Measurements from ENCODE around the gene RMND1.
"Not testable (repeated sequence)": the region's sequence is repeated elsewhere in the genome, so short reads cannot be mapped to it uniquely, and the experiment has no call there.

The RMND1 gene

DNA sequence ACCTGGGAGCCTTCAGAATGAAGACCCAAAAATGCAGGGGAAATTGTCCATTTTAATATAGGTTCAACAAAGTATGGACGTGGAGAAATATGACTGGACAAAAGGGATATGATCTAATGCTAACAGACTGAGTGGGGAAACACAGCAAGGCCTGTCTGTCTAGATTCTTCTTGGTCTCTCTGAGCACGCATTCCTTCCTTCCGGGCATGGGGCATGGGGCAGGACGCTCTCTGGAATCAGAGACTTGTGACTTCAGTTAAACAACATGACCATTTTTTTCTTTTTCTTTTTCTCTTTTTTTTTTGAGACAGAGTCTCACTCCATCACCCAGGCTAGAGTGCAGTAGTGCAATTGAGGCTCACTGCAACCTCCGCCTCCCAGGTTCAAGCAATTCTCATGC, 92.4 kb downstream of the RMND1 start:
- Histone ChIP-seq H4K8ac (ENCODE audit: low read depth, low read length) (no peak overlapping the region), H3K4me2 (ENCODE audit: insufficient read depth, low read length, poor library complexity, severe bottlenecking) (no peak overlapping the region), H2BK12ac (ENCODE audit: low read length) (no peak overlapping the region), H3K79me1 (ENCODE audit: low read depth, low read length) (no peaks in the 10 kb centered on the region), H3K27ac (replicated peaks; ENCODE audit: low read length) (no peak overlapping the region), H3K27me3 (ENCODE audit: control insufficient read depth in 3 of 3, insufficient read depth in 3 of 3, low read depth in 1 of 3, low read length in 3 of 3) (no peaks in the 10 kb centered on the region), H3K18ac (ENCODE audit: low read length) (no peak overlapping the region), H3K9ac (ENCODE audit: low read depth, low read length, poor library complexity) (no peak overlapping the region), H3K4me3 (ENCODE audit: low read length in 2 of 2) (no peak overlapping the region), H4K91ac (ENCODE audit: low read depth, low read length, poor library complexity) (no peak overlapping the region), H2AK5ac (ENCODE audit: low read depth, low read length) (no peak overlapping the region), H3K36me3 (replicated peaks in 1 of 2; ENCODE audit: control insufficient read depth in 2 of 2, insufficient read depth in 2 of 2, low read length in 2 of 2) (peaks cover 5 to 46% of the 10 kb centered on the region in 2 donors), H2BK5ac (ENCODE audit: low read length) (no peak overlapping the region), H3K14ac (ENCODE audit: low read length) (no peak overlapping the region), H3K23ac (ENCODE audit: low read depth, low read length, poor library complexity) (no peak overlapping the region), H3K4ac (ENCODE audit: low read length) (no peak overlapping the region), H3K9me3 (replicated peaks in 1 of 2; ENCODE audit: control insufficient read depth in 2 of 2, insufficient read depth in 1 of 2, low read depth in 1 of 2, low read length in 2 of 2) (no peaks in the 10 kb centered on the region), H2BK120ac (ENCODE audit: low read depth, low read length) (no peak overlapping the region), H3K4me1 (ENCODE audit: control insufficient read depth in 2 of 2, insufficient read depth in 1 of 2, low read depth in 1 of 2, low read length in 2 of 2) (peaks cover 0 to 3% of the 10 kb centered on the region in 2 donors), H2AFZ (ENCODE audit: low read length) (no peak overlapping the region), H2BK15ac (ENCODE audit: low read length) (no peak overlapping the region)
- WGBS, 2 donors (ENCODE audit: extremely low coverage in 2 of 2, insufficient read length in 2 of 2, insufficient replicate concordance in 1 of 2) = no CpG with 5 or more reads among the region's 5 CpGs
- DNase-seq (ENCODE audit: low spot score) = no peak

- Histone ChIP-seq H3K4ac (ENCODE audit: low read length) (no peak overlapping the region), H4K8ac (ENCODE audit: low read depth, low read length) (no peak overlapping the region), H2AFZ (ENCODE audit: low read length) (no peak overlapping the region), H3K79me1 (ENCODE audit: low read depth, low read length) (no peaks in the 10 kb centered on the region), H2AK5ac (ENCODE audit: low read depth, low read length) (no peak overlapping the region), H3K18ac (ENCODE audit: low read length) (no peak overlapping the region), H2BK12ac (ENCODE audit: low read length) (no peak overlapping the region), H3K14ac (ENCODE audit: low read length) (no peak overlapping the region), H4K91ac (ENCODE audit: low read depth, low read length, poor library complexity) (no peak overlapping the region), H3K9me3 (replicated peaks in 1 of 2; ENCODE audit: control insufficient read depth in 2 of 2, insufficient read depth in 1 of 2, low read depth in 1 of 2, low read length in 2 of 2) (no peaks in the 10 kb centered on the region), H3K4me1 (ENCODE audit: control insufficient read depth in 2 of 2, insufficient read depth in 1 of 2, low read depth in 1 of 2, low read length in 2 of 2) (peaks cover 0 to 3% of the 10 kb centered on the region in 2 donors), H3K4me2 (ENCODE audit: insufficient read depth, low read length, poor library complexity, severe bottlenecking) (no peak overlapping the region), H3K23ac (ENCODE audit: low read depth, low read length, poor library complexity) (no peak overlapping the region), H2BK15ac (ENCODE audit: low read length) (no peak overlapping the region), H3K27ac (replicated peaks; ENCODE audit: low read length) (no peak overlapping the region), H2BK120ac (ENCODE audit: low read depth, low read length) (no peak overlapping the region), H3K36me3 (replicated peaks in 1 of 2; ENCODE audit: control insufficient read depth in 2 of 2, insufficient read depth in 2 of 2, low read length in 2 of 2) (peaks cover 5 to 39% of the 10 kb centered on the region in 2 donors), H3K27me3 (ENCODE audit: control insufficient read depth in 3 of 3, insufficient read depth in 3 of 3, low read depth in 1 of 3, low read length in 3 of 3) (no peaks in the 10 kb centered on the region), H2BK5ac (ENCODE audit: low read length) (no peak overlapping the region), H3K9ac (ENCODE audit: low read depth, low read length, poor library complexity) (no peak overlapping the region), H3K4me3 (ENCODE audit: low read length in 2 of 2) (no peak overlapping the region)
- no peak for DNase-seq (ENCODE audit: low spot score)
- WGBS, 2 donors (ENCODE audit: extremely low coverage in 2 of 2, insufficient read length in 2 of 2, insufficient replicate concordance in 1 of 2) = no CpG with 5 or more reads among the region's 3 CpGs
These were observed 93.5 kb downstream of the RMND1 start for GRCh38 chr6:151358475-151358874.

- no peak overlapping the region for H3K4me2 ChIP-seq (ENCODE audit: insufficient read depth, low read length, poor library complexity, severe bottlenecking)
- H3K27ac ChIP-seq (replicated peaks; ENCODE audit: low read length) = no peak overlapping the region
- H2BK5ac ChIP-seq (ENCODE audit: low read length) = no peak overlapping the region
- no CpG with 5 or more reads among the region's 6 CpGs for WGBS, 2 donors (ENCODE audit: extremely low coverage in 2 of 2, insufficient read length in 2 of 2, insufficient replicate concordance in 1 of 2)
- no peak overlapping the region for H3K9ac ChIP-seq (ENCODE audit: low read depth, low read length, poor library complexity)
- H3K4ac ChIP-seq (ENCODE audit: low read length) = no peak overlapping the region
- H3K36me3 ChIP-seq (replicated peaks in 1 of 2; ENCODE audit: control insufficient read depth in 2 of 2, insufficient read depth in 2 of 2, low read length in 2 of 2) = peaks cover 8 to 41% of the 10 kb centered on the region in 2 donors
- no peak for DNase-seq (ENCODE audit: low spot score)
- peaks cover 0 to 2% of the 10 kb centered on the region in 2 donors for H3K4me1 ChIP-seq (ENCODE audit: control insufficient read depth in 2 of 2, insufficient read depth in 1 of 2, low read depth in 1 of 2, low read length in 2 of 2)
- no peak overlapping the region for H2AK5ac ChIP-seq (ENCODE audit: low read depth, low read length)
- no peak overlapping the region for H4K91ac ChIP-seq (ENCODE audit: low read depth, low read length, poor library complexity)
- H2AFZ ChIP-seq (ENCODE audit: low read length) = no peak overlapping the region
- H4K8ac ChIP-seq (ENCODE audit: low read depth, low read length) = no peak overlapping the region
- no peak overlapping the region for H3K14ac ChIP-seq (ENCODE audit: low read length)
- no peaks in the 10 kb centered on the region for H3K9me3 ChIP-seq (replicated peaks in 1 of 2; ENCODE audit: control insufficient read depth in 2 of 2, insufficient read depth in 1 of 2, low read depth in 1 of 2, low read length in 2 of 2)
- H3K4me3 ChIP-seq (ENCODE audit: low read length in 2 of 2) = no peak overlapping the region
- H2BK12ac ChIP-seq (ENCODE audit: low read length) = no peak overlapping the region
- H3K27me3 ChIP-seq (ENCODE audit: control insufficient read depth in 3 of 3, insufficient read depth in 3 of 3, low read depth in 1 of 3, low read length in 3 of 3) = no peaks in the 10 kb centered on the region
- no peak overlapping the region for H2BK120ac ChIP-seq (ENCODE audit: low read depth, low read length)
- no peak overlapping the region for H3K23ac ChIP-seq (ENCODE audit: low read depth, low read length, poor library complexity)
- no peak overlapping the region for H2BK15ac ChIP-seq (ENCODE audit: low read length)
- no peaks in the 10 kb centered on the region for H3K79me1 ChIP-seq (ENCODE audit: low read depth, low read length)
- H3K18ac ChIP-seq (ENCODE audit: low read length) = no peak overlapping the region
These were observed 94.0 kb downstream of the RMND1 start for GRCh38 chr6:151357758-151358436.

DNA sequence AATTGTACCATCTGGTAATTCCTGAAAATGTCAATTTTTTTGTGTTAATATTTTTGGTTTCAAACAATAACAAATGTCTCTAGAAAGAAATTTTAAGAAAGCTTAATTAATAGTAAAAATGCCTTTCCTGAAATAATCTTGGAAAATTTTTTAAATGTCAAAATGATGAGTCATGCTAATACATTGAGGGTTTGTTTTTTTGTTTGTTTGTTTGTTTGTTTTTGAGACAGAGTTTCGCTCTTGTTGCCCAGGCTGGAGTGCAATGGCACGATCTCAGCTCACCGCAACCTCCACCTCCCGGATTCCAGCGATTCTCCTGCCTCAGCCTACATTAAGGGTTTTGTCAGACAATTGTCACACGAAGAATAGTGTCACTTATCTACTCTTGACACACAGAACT, 94.9 kb downstream of the RMND1 start:
- H3K9ac ChIP-seq (ENCODE audit: low read depth, low read length, poor library complexity); DNase-seq (ENCODE audit: low spot score); H3K27ac ChIP-seq (replicated peaks; ENCODE audit: low read length); H3K23ac ChIP-seq (ENCODE audit: low read depth, low read length, poor library complexity); H2AK5ac ChIP-seq (ENCODE audit: low read depth, low read length); H3K14ac ChIP-seq (ENCODE audit: low read length); H3K4me1 ChIP-seq (ENCODE audit: control insufficient read depth in 2 of 2, insufficient read depth in 1 of 2, low read depth in 1 of 2, low read length in 2 of 2); H3K9me3 ChIP-seq (replicated peaks in 1 of 2; ENCODE audit: control insufficient read depth in 2 of 2, insufficient read depth in 1 of 2, low read depth in 1 of 2, low read length in 2 of 2); H3K4me3 ChIP-seq (ENCODE audit: low read length in 2 of 2); H3K18ac ChIP-seq (ENCODE audit: low read length); H4K8ac ChIP-seq (ENCODE audit: low read depth, low read length); H3K4me2 ChIP-seq (ENCODE audit: insufficient read depth, low read length, poor library complexity, severe bottlenecking); H2AFZ ChIP-seq (ENCODE audit: low read length); H3K27me3 ChIP-seq (ENCODE audit: control insufficient read depth in 3 of 3, insufficient read depth in 3 of 3, low read depth in 1 of 3, low read length in 3 of 3); H2BK12ac ChIP-seq (ENCODE audit: low read length); H2BK5ac ChIP-seq (ENCODE audit: low read length); H3K79me1 ChIP-seq (ENCODE audit: low read depth, low read length); H2BK120ac ChIP-seq (ENCODE audit: low read depth, low read length); H3K4ac ChIP-seq (ENCODE audit: low read length); H4K91ac ChIP-seq (ENCODE audit: low read depth, low read length, poor library complexity); H2BK15ac ChIP-seq (ENCODE audit: low read length): not testable (repeated sequence)
- WGBS, 2 donors (ENCODE audit: extremely low coverage in 2 of 2, insufficient read length in 2 of 2, insufficient replicate concordance in 1 of 2) = no CpG with 5 or more reads among the region's 6 CpGs
- peaks cover 8 to 43% of the 10 kb centered on the region in 2 donors for H3K36me3 ChIP-seq (replicated peaks in 1 of 2; ENCODE audit: control insufficient read depth in 2 of 2, insufficient read depth in 2 of 2, low read length in 2 of 2)
